ENCODE measurements around the gene RUNX3. TPM values are rescaled to one million over a fixed set of nuclear protein-coding genes. Genes with fewer than 3 reads are reported as not detected.

Gene RUNX3
- total RNA-seq, 1 experiment from 2014 or later, result 0.28 TPM

DNA sequence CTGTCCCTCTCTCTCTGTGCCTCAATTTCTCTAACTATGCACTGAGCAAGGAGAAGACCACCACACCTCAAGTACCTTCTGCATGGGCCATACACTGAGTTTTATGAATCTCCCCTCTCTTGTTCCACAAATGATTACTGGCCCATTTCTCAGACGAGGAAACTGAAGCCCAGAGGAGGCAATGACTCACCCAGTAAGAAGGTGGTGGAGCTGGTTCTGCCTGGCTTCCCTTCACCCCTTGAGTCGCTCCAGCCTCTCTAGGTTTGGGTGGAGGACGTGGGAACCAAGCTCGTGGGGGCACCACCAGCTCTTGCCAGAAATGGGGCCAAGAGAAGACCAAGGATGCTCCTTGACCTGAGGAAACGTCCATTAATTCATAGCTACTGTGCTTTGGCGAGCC, 21.3 kb upstream of the RUNX3 start:
- DNase-seq, result no peak
- peaks cover 6% of the 10 kb centered on the region for H3K4me1 Mint-ChIP-seq (ENCODE audit: low read depth, unreplicated experiment)

DNA sequence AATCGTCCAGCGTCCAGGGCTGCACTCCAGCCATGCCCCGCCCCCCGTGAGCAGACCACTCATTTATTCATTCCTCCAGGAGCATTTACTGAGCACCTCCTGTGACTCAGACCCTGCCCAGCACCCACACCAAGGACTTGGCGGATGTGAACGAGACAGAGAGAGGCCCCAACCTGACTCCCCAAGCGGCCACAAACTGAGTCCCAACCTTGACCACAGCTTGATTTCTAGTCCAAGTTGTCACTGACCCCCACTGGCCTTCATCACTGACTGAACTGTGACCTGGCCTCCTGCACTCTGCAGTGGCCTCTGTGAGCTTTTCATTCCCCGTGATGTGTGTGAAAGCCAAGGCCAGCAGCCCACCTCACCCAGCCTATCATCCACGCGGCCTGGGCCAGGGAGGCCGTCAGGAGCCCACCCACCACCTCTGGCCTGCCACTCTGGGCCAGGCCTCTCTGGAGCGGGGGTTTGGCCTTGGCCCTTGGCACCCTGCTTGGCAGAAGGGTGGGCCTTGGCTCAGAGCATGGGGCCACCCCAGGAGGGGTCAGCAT, 19.3 kb upstream of the RUNX3 start:
- H3K27ac Mint-ChIP-seq (ENCODE audit: unreplicated experiment), result no peak overlapping the region
- TF ChIP-seq, protein P1, sequence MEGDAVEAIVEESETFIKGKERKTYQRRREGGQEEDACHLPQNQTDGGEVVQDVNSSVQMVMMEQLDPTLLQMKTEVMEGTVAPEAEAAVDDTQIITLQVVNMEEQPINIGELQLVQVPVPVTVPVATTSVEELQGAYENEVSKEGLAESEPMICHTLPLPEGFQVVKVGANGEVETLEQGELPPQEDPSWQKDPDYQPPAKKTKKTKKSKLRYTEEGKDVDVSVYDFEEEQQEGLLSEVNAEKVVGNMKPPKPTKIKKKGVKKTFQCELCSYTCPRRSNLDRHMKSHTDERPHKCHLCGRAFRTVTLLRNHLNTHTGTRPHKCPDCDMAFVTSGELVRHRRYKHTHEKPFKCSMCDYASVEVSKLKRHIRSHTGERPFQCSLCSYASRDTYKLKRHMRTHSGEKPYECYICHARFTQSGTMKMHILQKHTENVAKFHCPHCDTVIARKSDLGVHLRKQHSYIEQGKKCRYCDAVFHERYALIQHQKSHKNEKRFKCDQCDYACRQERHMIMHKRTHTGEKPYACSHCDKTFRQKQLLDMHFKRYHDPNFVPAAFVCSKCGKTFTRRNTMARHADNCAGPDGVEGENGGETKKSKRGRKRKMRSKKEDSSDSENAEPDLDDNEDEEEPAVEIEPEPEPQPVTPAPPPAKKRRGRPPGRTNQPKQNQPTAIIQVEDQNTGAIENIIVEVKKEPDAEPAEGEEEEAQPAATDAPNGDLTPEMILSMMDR (IDR thresholded peaks at IDR 0.05; ENCODE audit: unreplicated experiment), result no peak
- CTCF ChIA-PET, result no interaction called here
- intact Hi-C loops (cut with micrococcal nuclease; ENCODE audit: unreplicated experiment), result no loop called here
- BruUV-seq (replicated peaks), result no TSS peak
- H3K9me3 Mint-ChIP-seq (ENCODE audit: low read depth, unreplicated experiment), result no peaks in the 10 kb centered on the region
- peaks cover 6% of the 10 kb centered on the region for H3K4me1 Mint-ChIP-seq (ENCODE audit: low read depth, unreplicated experiment)
- H3K27me3 Mint-ChIP-seq (ENCODE audit: unreplicated experiment), result peaks cover 9% of the 10 kb centered on the region
- DNase-seq, result no peak
- no peaks in the 10 kb centered on the region for H3K36me3 Mint-ChIP-seq (ENCODE audit: insufficient read depth, unreplicated experiment)
- H3K4me3 Mint-ChIP-seq (ENCODE audit: low read depth, unreplicated experiment), result no peak overlapping the region

More for the DNA sequence above, 21.3 kb upstream of the RUNX3 start:
- peaks cover 14% of the 10 kb centered on the region for H3K27me3 Mint-ChIP-seq (ENCODE audit: unreplicated experiment)
- TF ChIP-seq, protein P1 (IDR thresholded peaks at IDR 0.05; ENCODE audit: unreplicated experiment), result no peak
- intact Hi-C loops (cut with micrococcal nuclease; ENCODE audit: unreplicated experiment), result no loop called here
- CTCF ChIA-PET, result no interaction called here
- no peak overlapping the region for H3K4me3 Mint-ChIP-seq (ENCODE audit: low read depth, unreplicated experiment)
- H3K27ac Mint-ChIP-seq (ENCODE audit: unreplicated experiment), result no peak overlapping the region
- no peaks in the 10 kb centered on the region for H3K36me3 Mint-ChIP-seq (ENCODE audit: insufficient read depth, unreplicated experiment)
- H3K9me3 Mint-ChIP-seq (ENCODE audit: low read depth, unreplicated experiment), result no peaks in the 10 kb centered on the region
- no TSS peak for BruUV-seq (replicated peaks)

DNA sequence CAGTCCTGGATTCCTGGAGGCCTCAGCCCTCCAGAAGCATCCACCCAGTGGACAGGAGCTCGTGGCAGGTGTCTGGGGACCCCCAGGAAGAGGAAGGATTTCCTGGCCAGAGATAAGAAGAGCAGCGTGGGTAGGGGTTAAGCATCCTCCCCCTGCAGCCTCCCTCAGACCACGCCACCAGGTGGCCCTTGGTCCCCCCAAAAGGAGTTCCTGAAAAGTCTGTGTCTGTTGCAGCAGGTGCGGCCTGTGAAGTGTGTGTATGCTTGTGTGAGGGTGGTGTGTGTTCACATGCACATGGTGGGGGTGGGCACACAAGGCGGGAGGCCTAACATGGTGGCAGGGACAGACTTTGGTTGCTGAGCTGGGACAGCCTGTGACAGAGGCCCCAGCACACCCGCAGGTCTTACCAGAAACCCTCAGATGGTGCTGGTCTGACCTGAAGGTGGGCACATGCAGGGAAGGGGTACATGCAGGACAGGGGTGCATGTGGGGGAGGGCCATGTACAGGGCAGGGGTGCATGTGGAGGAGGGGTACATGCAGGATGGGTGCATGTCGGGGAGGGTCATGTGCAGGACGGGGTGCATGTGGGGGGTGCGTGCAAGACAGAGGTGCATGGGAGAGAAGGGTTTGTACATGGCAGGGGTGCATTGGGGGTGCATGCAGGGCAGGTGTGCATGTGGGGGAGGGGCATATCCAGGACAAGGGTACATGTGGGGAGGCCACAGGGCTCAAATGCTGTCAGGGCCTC, 18.2 kb upstream of the RUNX3 start:
- Mint-ChIP-seq H3K36me3 (ENCODE audit: insufficient read depth, unreplicated experiment) (no peaks in the 10 kb centered on the region), H3K27me3 (ENCODE audit: unreplicated experiment) (peaks cover 19% of the 10 kb centered on the region), H3K9me3 (ENCODE audit: low read depth, unreplicated experiment) (no peaks in the 10 kb centered on the region), H3K4me1 (ENCODE audit: low read depth, unreplicated experiment) (peaks cover 6% of the 10 kb centered on the region), H3K27ac (ENCODE audit: unreplicated experiment) (no peak overlapping the region), H3K4me3 (ENCODE audit: low read depth, unreplicated experiment) (no peak overlapping the region)
- no peak for DNase-seq
- intact Hi-C loops (cut with micrococcal nuclease; ENCODE audit: unreplicated experiment), result no loop called here
- TF ChIP-seq, protein P1 (IDR thresholded peaks at IDR 0.05; ENCODE audit: unreplicated experiment), result no peak
- CTCF ChIA-PET, result no interaction called here
- BruUV-seq (replicated peaks), result no TSS peak

DNA sequence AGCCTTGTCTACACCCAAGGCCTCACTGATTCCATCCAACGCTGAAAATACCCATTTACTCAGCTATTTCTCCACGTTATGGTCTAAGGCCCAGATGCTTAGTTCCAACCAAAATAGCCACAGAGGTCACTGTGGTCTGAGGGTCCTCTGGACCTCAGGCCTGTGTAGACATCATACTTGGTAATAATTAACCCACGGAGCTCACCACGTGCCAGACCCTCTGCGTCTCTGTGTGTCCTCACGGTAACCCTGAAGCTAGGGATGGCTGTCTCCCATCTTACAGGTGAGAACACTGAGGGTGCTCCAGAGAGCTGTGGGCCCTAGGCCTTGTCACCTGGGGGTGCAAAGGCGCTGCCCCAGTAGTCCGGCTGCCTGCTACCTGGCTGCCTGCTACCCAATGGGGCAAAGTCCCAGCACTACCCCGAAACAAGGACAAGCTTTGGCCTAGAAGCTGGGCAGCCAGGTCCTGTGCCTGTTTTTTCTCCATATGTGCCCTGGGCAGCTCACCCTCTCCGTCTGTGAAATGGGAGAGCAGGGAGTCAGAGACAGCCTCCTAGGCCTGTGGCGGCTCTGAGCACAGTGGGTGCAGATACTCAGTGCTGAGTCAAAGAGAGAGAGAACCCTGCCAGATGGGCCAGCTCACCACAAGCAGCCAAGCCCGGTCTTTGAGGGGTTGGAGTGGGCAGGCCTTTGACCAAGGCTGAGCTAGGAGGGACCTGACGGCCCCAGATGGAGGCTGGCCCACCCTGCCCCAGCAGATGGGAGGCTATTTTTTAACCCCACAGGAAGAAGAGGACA, 17.0 kb upstream of the RUNX3 start:
- Mint-ChIP-seq H3K27ac (ENCODE audit: unreplicated experiment) (no peak overlapping the region), H3K4me1 (ENCODE audit: low read depth, unreplicated experiment) (no peaks in the 10 kb centered on the region)
- CTCF ChIA-PET, result no interaction called here

More for the DNA sequence above, 17.0 kb upstream of the RUNX3 start:
- no peak overlapping the region for H3K4me3 Mint-ChIP-seq (ENCODE audit: low read depth, unreplicated experiment)
- TF ChIP-seq, protein P1 (IDR thresholded peaks at IDR 0.05; ENCODE audit: unreplicated experiment), result no peak
- H3K9me3 Mint-ChIP-seq (ENCODE audit: low read depth, unreplicated experiment), result no peaks in the 10 kb centered on the region
- no peak for DNase-seq
- H3K36me3 Mint-ChIP-seq (ENCODE audit: insufficient read depth, unreplicated experiment), result no peaks in the 10 kb centered on the region
- peaks cover 31% of the 10 kb centered on the region for H3K27me3 Mint-ChIP-seq (ENCODE audit: unreplicated experiment)
- no TSS peak for BruUV-seq (replicated peaks)
- intact Hi-C loops (cut with micrococcal nuclease; ENCODE audit: unreplicated experiment), result no loop called here
